Endothelial cell of umbilical vein (primary cell): ENCODE results near the gene TOMM40. TPM values are rescaled to one million over a fixed set of nuclear protein-coding genes. Genes with fewer than 3 reads are reported as not detected.

Experiments used
- BruUV-seq: library from RNA; stranded (reverse); fragments of 400-500 nt; replicated peaks from 2 replicates; lab custom pipeline; 2021; lab: Mats Ljungman, UMichigan
- CTCF ChIA-PET: fragments of 300-600, 350-600 bp; sonication (Branson Sonifier 250); formaldehyde crosslinking; loops from one replicate; lab custom pipeline; 2021; ENCODE audit warnings: antibody characterized with exemption, inconsistent platforms; lab: Charles Lee
- POLR2A ChIA-PET: fragments of 300-600, 350-600 bp; sonication (Branson Sonifier 250); formaldehyde crosslinking; loops from one replicate; lab custom pipeline; 2021; ENCODE audit warnings: antibody characterized with exemption, inconsistent platforms; lab: Charles Lee
- DNase-seq: peaks from one replicate; pipeline ENCODE4 v3.0.0-alpha.2; 2011; ENCODE audit warnings: low read depth, low spot score
- FAIRE-seq: peaks from 2 replicates; lab custom pipeline; 2011; peaks lifted over from hg19 to GRCh38; lab: Jason Lieb, UNC
- H2AFZ ChIP-seq: 2 replicates; pipeline ENCODE4 v1.6.0; 2012; ENCODE audit warnings: low read depth, low read length, control low read depth, inconsistent platforms
- H3K27ac ChIP-seq: 2 replicates; pipeline ENCODE4 v1.5.1; 2011; ENCODE audit warnings: low read depth, mild to moderate bottlenecking, control low read depth, low read length, moderate library complexity; ENCODE audit not compliant: insufficient read depth
- H3K27me3 ChIP-seq, 2 experiments: 2 replicates each; pipeline versions ENCODE4 v1.6.0 to v1.6.1; 2011; ENCODE audit warnings: low read length in 2 of 2, mixed read lengths in 1 of 2; ENCODE audit not compliant: control insufficient read depth in 2 of 2, insufficient read depth in 2 of 2
- H3K36me3 ChIP-seq, 2 experiments: 2 replicates in 1 of 2; 3 replicates in 1 of 2; pipeline ENCODE4 v1.5.1; 2011; ENCODE audit warnings: low read length in 2 of 2, mild to moderate bottlenecking in 1 of 2, moderate library complexity in 1 of 2; ENCODE audit not compliant: control insufficient read depth in 2 of 2, insufficient read depth in 2 of 2; ENCODE audit errors: extremely low read depth in 1 of 2
- H3K4me1 ChIP-seq: 3 replicates; pipeline ENCODE4 v1.5.1; 2011; ENCODE audit warnings: mild to moderate bottlenecking, low read length; ENCODE audit not compliant: control insufficient read depth, insufficient read depth; ENCODE audit errors: extremely low read depth
- H3K4me2 ChIP-seq: 2 replicates; pipeline ENCODE4 v1.6.1; 2011; ENCODE audit warnings: low read length, control low read depth, mixed read lengths; ENCODE audit not compliant: insufficient read depth
- H3K4me3 ChIP-seq, 3 experiments: fragments of 200-600 bp in 1 of 3; sonication (generic), shearing (Covaris generic) in 1 of 3; replicated peaks in 1 of 3; 2 replicates each; pipeline ENCODE4 v1.5.1; 2011 to 2016; ENCODE audit warnings: control low read depth in 3 of 3, low read length in 3 of 3, mild to moderate bottlenecking in 2 of 3, inconsistent platforms in 1 of 3, low read depth in 1 of 3, moderate library complexity in 1 of 3; ENCODE audit not compliant: insufficient read depth in 1 of 3
- H3K79me2 ChIP-seq: 2 replicates; pipeline ENCODE4 v1.6.0; 2012; ENCODE audit warnings: low read length, inconsistent platforms; ENCODE audit not compliant: control insufficient read depth, insufficient read depth
- H3K9ac ChIP-seq: replicated peaks from 2 replicates; pipeline ENCODE3; 2011; ENCODE audit warnings: low read length, control low read depth; ENCODE audit not compliant: insufficient read depth; ENCODE audit errors: extremely low read depth
- H3K9me1 ChIP-seq: replicated peaks from 3 replicates; pipeline ENCODE4 v1.6.0; 2011; ENCODE audit warnings: mild to moderate bottlenecking, low read length; ENCODE audit not compliant: control insufficient read depth, insufficient read depth; ENCODE audit errors: extremely low read depth
- H3K9me3 ChIP-seq: replicated peaks from 2 replicates; pipeline ENCODE4 v1.5.1; 2012; ENCODE audit warnings: low read length, inconsistent platforms; ENCODE audit not compliant: control insufficient read depth, insufficient read depth
- H4K20me1 ChIP-seq: replicated peaks from 2 replicates; pipeline ENCODE3; 2011; ENCODE audit warnings: mild to moderate bottlenecking, low read length; ENCODE audit not compliant: control insufficient read depth, insufficient read depth; ENCODE audit errors: extremely low read depth
- CTCF ChIP-seq, 2 donors: IDR thresholded peaks; 1 replicate in 1 of 2; 2 replicates in 1 of 2; pipeline ENCODE4 v1.5.1; 2011; ENCODE audit warnings: low read length in 2 of 2, mild to moderate bottlenecking in 2 of 2, moderate library complexity in 2 of 2, control low read depth in 1 of 2, inconsistent platforms in 1 of 2, low read depth in 1 of 2; ENCODE audit not compliant: insufficient read depth in 1 of 2; ENCODE audit errors: extremely low read depth in 1 of 2
- FOS ChIP-seq: IDR thresholded peaks from 2 replicates; pipeline ENCODE4 v1.6.1; 2011; ENCODE audit warnings: mild to moderate bottlenecking, low read length, moderate library complexity, borderline replicate concordance; ENCODE audit not compliant: insufficient read depth
- GATA2 ChIP-seq: IDR thresholded peaks from 2 replicates; pipeline ENCODE4 v1.7.0; 2011; ENCODE audit warnings: low read depth, mild to moderate bottlenecking, moderate library complexity, mixed read lengths, low read length; ENCODE audit not compliant: insufficient read length, insufficient read depth
- JUN ChIP-seq: IDR thresholded peaks from 2 replicates; pipeline ENCODE4 v1.6.1; 2011; ENCODE audit warnings: borderline replicate concordance, low read depth; ENCODE audit not compliant: insufficient read length, insufficient read depth
- MAX ChIP-seq: IDR thresholded peaks from 2 replicates; pipeline ENCODE4 v1.6.1; 2011; ENCODE audit not compliant: insufficient read depth, insufficient read length
- MYC ChIP-seq: IDR thresholded peaks from one replicate; pipeline ENCODE4 v1.6.1; 2011; ENCODE audit warnings: mild to moderate bottlenecking, low read depth, low read length
- POLR2A ChIP-seq: IDR thresholded peaks from 2 replicates; pipeline ENCODE4 v1.6.1; 2012; ENCODE audit warnings: low read depth, mild to moderate bottlenecking, control low read depth, low read length
- POLR2AphosphoS5 ChIP-seq: IDR thresholded peaks from 2 replicates; pipeline ENCODE4 v1.6.1; 2012; ENCODE audit warnings: low read depth, mild to moderate bottlenecking, control low read depth, low read length, moderate library complexity; ENCODE audit not compliant: insufficient read depth
- dilution Hi-C: fragments of 300-500 bp; cut with MboI; formaldehyde crosslinking; loops from one replicate; pipeline ENCODE4 v1.15.0; 2019; ENCODE audit warnings: low sequenced_read_pairs; ENCODE audit not compliant: extremely low pct_ligation_motif_present
- intact Hi-C: fragments of 100-400 bp; cut with micrococcal nuclease; formaldehyde crosslinking; loops from one replicate; pipeline ENCODE4 v1.10.0; 2022
- polyA plus RNA-seq, 4 experiments: library from polyadenylated mRNA; depleted of rRNA in 3 of 4; stranded (reverse) in 3 of 4; unstranded in 1 of 4; fragments of >200 nt; gene quantifications; 2 replicates each; pipeline versions ENCODE4 v1.2.1 to v1.2.3, GENCODE V29; 2011 to 2012; ENCODE audit warnings: missing spikeins in 1 of 4
- total RNA-seq: library from RNA; stranded (reverse); gene quantifications from 2 replicates; pipeline ENCODE4 v1.2.3, GENCODE V29; 2021

Gene TOMM40
- total and polyA plus RNA-seq, 2 donors (not counting 3 experiments of a cell fraction or from before 2014, with no cell fraction given) = 71.8 to 90.7 TPM

- Histone ChIP-seq H3K4me1 (peaks cover 9% of the 10 kb centered on the region), H3K36me3 (peaks cover 2 to 30% of the 10 kb centered on the region in 2 experiments), H3K9me3 (no peaks in the 10 kb centered on the region), H3K27ac (no peak overlapping the region), H3K27me3 (no peaks in the 10 kb centered on the region), H3K4me3 (no peak overlapping the region), H3K9me1 (no peaks in the 10 kb centered on the region), H3K4me2 (no peak overlapping the region), H3K9ac (no peak overlapping the region), H3K79me2 (no peaks in the 10 kb centered on the region), H4K20me1 (no peaks in the 10 kb centered on the region), H2AFZ (no peak overlapping the region)
- intact Hi-C loops (no loop called here), dilution Hi-C loops (no loop called here)
- FAIRE-seq = no peak
- no peak for DNase-seq
- ChIA-PET POLR2A (no interaction called here), CTCF (interaction anchor here (1.0 to 1.9 kb wide), 4 partner anchors 13 to 313 kb away, joined by 3 to 5 read pairs (median 4); no protein-coding TSS in a partner anchor)
- no TSS peak for BruUV-seq
- TF ChIP-seq POLR2A (no peak), POLR2AphosphoS5 (no peak), JUN (no peak), FOS (no peak), GATA2 (no peak)
These were observed 7.1 kb upstream of the TOMM40 start for GRCh38 chr19:44883922-44884321.

GRCh38 chr19:44884566-44884965, 6.5 kb upstream of the TOMM40 start:
- Histone ChIP-seq H3K4me1 (peaks cover 7% of the 10 kb centered on the region), H3K4me2 (no peak overlapping the region), H3K4me3 (no peak overlapping the region), H3K27ac (no peak overlapping the region), H3K79me2 (no peaks in the 10 kb centered on the region), H3K27me3 (no peaks in the 10 kb centered on the region), H4K20me1 (no peaks in the 10 kb centered on the region), H3K36me3 (peaks cover 2 to 28% of the 10 kb centered on the region in 2 experiments), H3K9me3 (no peaks in the 10 kb centered on the region), H2AFZ (no peak overlapping the region), H3K9ac (no peak overlapping the region), H3K9me1 (no peaks in the 10 kb centered on the region)
- no peak for FAIRE-seq
- ChIA-PET POLR2A (no interaction called here), CTCF (interaction anchor here (1.0 to 1.1 kb wide), 3 partner anchors 13 to 314 kb away, joined by 3 to 4 read pairs (median 3); no protein-coding TSS in a partner anchor)
- intact Hi-C loops = no loop called here
- BruUV-seq = no TSS peak
- dilution Hi-C loops = no loop called here
- no peak for TF ChIP-seq CTCF (IDR thresholded peaks at IDR 0.05; ENCODE audit: extremely low read depth in 1 of 2, insufficient read depth in 1 of 2, low read depth in 1 of 2, low read length in 2 of 2)
- TF ChIP-seq GATA2 = no peak
- no peak for TF ChIP-seq MYC
- TF ChIP-seq POLR2A = no peak
- TF ChIP-seq FOS = no peak
- no peak for TF ChIP-seq POLR2AphosphoS5
- TF ChIP-seq MAX = no peak
- no peak for DNase-seq
